Subcutaneous adipose tissue (tissue), 4 donors: ENCODE data around the gene PAPPA. TPM values are rescaled to one million over a fixed set of nuclear protein-coding genes. Genes with fewer than 3 reads are reported as not detected.

ENCODE experiments used
- CTCF ChIP-seq: fragments of 450-650 bp; IDR thresholded peaks from one replicate; pipeline ENCODE4 v1.5.1; 2016; ENCODE audit warnings: low read depth, mild to moderate bottlenecking, control low read depth, antibody characterized with exemption, moderate library complexity
- total RNA-seq, 4 donors: library from RNA; depleted of rRNA; stranded (reverse); fragments of >200 nt; gene quantifications; one replicate each; pipeline ENCODE4 v1.1.0, GENCODE V29; 2016

PAPPA gene
- total RNA-seq, 4 donors from 2014 or later: 1.3 to 3.9 (median 3.1) TPM

GRCh38 chr9:116152390-116152789 is 1.2 kb upstream of the PAPPA start:
- TF ChIP-seq CTCF: no peak

GRCh38 chr9:116152941-116153764 is 438 bp upstream of the PAPPA start:
- no peak for TF ChIP-seq CTCF

- TF ChIP-seq CTCF: no peak
Measured at GRCh38 chr9:116154334-116154975, 864 bp downstream of the PAPPA start.

GRCh38 chr9:116154976-116155697 is 1.5 kb downstream of the PAPPA start:
- TF ChIP-seq CTCF: no peak

GRCh38 chr9:116155698-116156039 is 2.1 kb downstream of the PAPPA start:
- TF ChIP-seq CTCF: no peak

GRCh38 chr9:116156621-116157314 is 3.2 kb downstream of the PAPPA start:
- no peak for TF ChIP-seq CTCF
